Measurements from ENCODE around the gene CREB5. TPM values are rescaled to one million over a fixed set of nuclear protein-coding genes. Genes with fewer than 3 reads are reported as not detected.

Gene CREB5
- total RNA-seq, 1 experiment from 2014 or later = 1.3 TPM

GRCh38 chr7:28627896-28628295 is 215.6 kb downstream of the CREB5 start:
- ATAC-seq = no peak
- H3K27ac Mint-ChIP-seq = no peak overlapping the region
- ChIA-PET CTCF (interaction anchor here (1.9 to 2.8 kb wide), 3 partner anchors 10 to 331 kb away, joined by 10 to 22 read pairs (median 11); no protein-coding TSS in a partner anchor), POLR2A (no interaction called here)
- no peak for DNase-seq (ENCODE audit: low spot score)
- H3K9me3 Mint-ChIP-seq = no peaks in the 10 kb centered on the region
- H3K4me1 Mint-ChIP-seq = peaks cover 20% of the 10 kb centered on the region
- TF ChIP-seq GRHL2 (CRISPR knock-in tag; IDR thresholded peaks at IDR 0.05; ENCODE audit: insufficient replicate concordance, severe bottlenecking) = no peak
- no peak for TF ChIP-seq FOXP1 (CRISPR knock-in tag; IDR thresholded peaks at IDR 0.05; ENCODE audit: borderline replicate concordance)
- no peak for TF ChIP-seq TEAD1 (CRISPR knock-in tag; IDR thresholded peaks at IDR 0.05)
- TF ChIP-seq CREM (CRISPR knock-in tag; IDR thresholded peaks at IDR 0.05) = no peak
- TF ChIP-seq NFYB (CRISPR knock-in tag; conservative IDR thresholded peaks at IDR 0.05; ENCODE audit: low read depth) = no peak
- TF ChIP-seq RELA (CRISPR knock-in tag; IDR thresholded peaks at IDR 0.05; ENCODE audit: borderline replicate concordance) = no peak
- TF ChIP-seq STAT6 (CRISPR knock-in tag; conservative IDR thresholded peaks at IDR 0.05; ENCODE audit: low read depth) = no peak
- no peak for TF ChIP-seq NR3C1 (CRISPR knock-in tag; conservative IDR thresholded peaks at IDR 0.05; ENCODE audit: low read depth)
- TF ChIP-seq OVOL2 (CRISPR knock-in tag; IDR thresholded peaks at IDR 0.05; ENCODE audit: borderline replicate concordance) = no peak
- no peak for TF ChIP-seq PRRX2 (CRISPR knock-in tag; IDR thresholded peaks at IDR 0.05)
- TF ChIP-seq E2F5 (CRISPR knock-in tag; IDR thresholded peaks at IDR 0.05) = no peak
- TF ChIP-seq AFF4 (CRISPR knock-in tag; IDR thresholded peaks at IDR 0.05; ENCODE audit: borderline replicate concordance) = no peak
- no peak for TF ChIP-seq MAX (CRISPR knock-in tag; IDR thresholded peaks at IDR 0.05)
- no peak for TF ChIP-seq ZNF281 (CRISPR knock-in tag; IDR thresholded peaks at IDR 0.05)
- no peak for TF ChIP-seq ESRRA (CRISPR knock-in tag; IDR thresholded peaks at IDR 0.05; ENCODE audit: borderline replicate concordance)
- no peak for TF ChIP-seq MYBL2 (CRISPR knock-in tag; IDR thresholded peaks at IDR 0.05)
- no peak for TF ChIP-seq ELF4 (CRISPR knock-in tag; IDR thresholded peaks at IDR 0.05; ENCODE audit: low read depth)
- no peak for TF ChIP-seq ATF6 (CRISPR knock-in tag; IDR thresholded peaks at IDR 0.05)
- no peak for TF ChIP-seq ZNF532 (CRISPR knock-in tag; IDR thresholded peaks at IDR 0.05; ENCODE audit: borderline replicate concordance)
- H3K4me3 Mint-ChIP-seq = no peak overlapping the region
- H3K36me3 Mint-ChIP-seq = no peaks in the 10 kb centered on the region
- no peaks in the 10 kb centered on the region; the same call in 1 of the 2 replicates for H3K27me3 Mint-ChIP-seq (ENCODE audit: low read depth)
